Measurements from ENCODE around the gene S100B.

The S100B gene

DNA sequence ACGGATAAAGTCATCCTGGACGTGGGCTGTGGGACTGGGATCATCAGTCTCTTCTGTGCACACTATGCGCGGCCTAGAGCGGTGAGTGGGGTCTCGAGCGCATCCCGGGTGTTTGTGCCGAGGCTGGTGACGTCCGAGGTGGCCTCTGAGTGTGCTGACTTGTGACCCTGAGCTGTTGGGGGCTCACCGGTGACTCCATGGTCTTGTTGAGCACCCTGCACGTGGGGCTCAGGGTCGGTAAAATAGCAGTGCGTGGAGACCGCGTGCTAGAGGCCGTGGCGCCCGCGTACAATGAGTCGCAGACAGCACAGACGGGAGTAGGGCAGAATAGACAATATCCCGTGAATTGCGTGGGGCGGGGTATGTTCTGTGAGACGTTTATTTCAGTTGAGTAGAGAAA, 43.7 kb upstream of the S100B start:
- Histone ChIP-seq H3K4me3 (IDR thresholded peaks at IDR 0.05; ENCODE audit: insufficient read depth, low read depth, low read length) (no peak overlapping the region), H3K27ac (no peak overlapping the region), H4K20me1 (ENCODE audit: insufficient read depth) (no peaks in the 10 kb centered on the region), H3K36me3 (ENCODE audit: insufficient read depth) (peaks cover 8% of the 10 kb centered on the region; the same call in 1 of the 2 replicates), H3K79me2 (ENCODE audit: insufficient read depth, low read depth) (no peaks in the 10 kb centered on the region), H3K4me2 (no peak overlapping the region), H3K9ac (no peak overlapping the region), H3K27me3 (ENCODE audit: insufficient read depth, low read depth) (no peaks in the 10 kb centered on the region), H3K4me1 (ENCODE audit: low read depth, poor library complexity, severe bottlenecking) (no peaks in the 10 kb centered on the region), H2AFZ (ENCODE audit: low read depth) (no peak overlapping the region)
- no peak for TF ChIP-seq CTCF (conservative IDR thresholded peaks at IDR 0.05; ENCODE audit: low read depth, low read length)

GRCh38 chr21:46646541-46647154, 41.8 kb upstream of the S100B start:
- no peak overlapping the region for H3K27ac ChIP-seq
- H3K4me3 ChIP-seq (IDR thresholded peaks at IDR 0.05; ENCODE audit: insufficient read depth, low read depth, low read length), result no peak overlapping the region
- no peak overlapping the region for H2AFZ ChIP-seq (ENCODE audit: low read depth)
- H3K4me1 ChIP-seq (ENCODE audit: low read depth, poor library complexity, severe bottlenecking), result no peaks in the 10 kb centered on the region
- TF ChIP-seq CTCF (conservative IDR thresholded peaks at IDR 0.05; ENCODE audit: low read depth, low read length), result no peak
- no peaks in the 10 kb centered on the region for H3K79me2 ChIP-seq (ENCODE audit: insufficient read depth, low read depth)
- H3K27me3 ChIP-seq (ENCODE audit: insufficient read depth, low read depth), result no peaks in the 10 kb centered on the region
- no peak overlapping the region for H3K9ac ChIP-seq
- no peaks in the 10 kb centered on the region; the same call in 1 of the 2 replicates for H3K36me3 ChIP-seq (ENCODE audit: insufficient read depth)
- H4K20me1 ChIP-seq (ENCODE audit: insufficient read depth), result no peaks in the 10 kb centered on the region
- no peak overlapping the region for H3K4me2 ChIP-seq

DNA sequence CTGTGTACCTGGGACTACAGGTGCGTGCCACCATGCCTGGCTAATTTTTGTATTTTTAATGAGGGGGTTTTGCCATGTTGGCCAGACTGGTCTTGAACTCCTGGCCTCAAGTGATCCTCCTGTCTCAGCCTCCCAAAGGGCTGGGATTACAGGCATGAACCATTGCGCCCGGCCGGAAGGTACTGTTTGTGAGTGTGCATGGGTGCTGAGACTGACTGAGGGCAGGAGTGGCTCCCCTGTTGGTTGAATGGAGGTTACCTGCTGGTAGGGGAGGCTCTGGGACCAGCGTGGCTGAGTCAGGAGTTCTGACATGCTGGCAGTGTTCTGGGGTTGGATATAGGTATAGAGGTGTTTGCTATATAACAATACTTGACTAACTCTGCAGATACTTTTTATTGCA, 41.0 kb upstream of the S100B start:
- no peaks in the 10 kb centered on the region for H3K27me3 ChIP-seq (ENCODE audit: insufficient read depth, low read depth)

DNA sequence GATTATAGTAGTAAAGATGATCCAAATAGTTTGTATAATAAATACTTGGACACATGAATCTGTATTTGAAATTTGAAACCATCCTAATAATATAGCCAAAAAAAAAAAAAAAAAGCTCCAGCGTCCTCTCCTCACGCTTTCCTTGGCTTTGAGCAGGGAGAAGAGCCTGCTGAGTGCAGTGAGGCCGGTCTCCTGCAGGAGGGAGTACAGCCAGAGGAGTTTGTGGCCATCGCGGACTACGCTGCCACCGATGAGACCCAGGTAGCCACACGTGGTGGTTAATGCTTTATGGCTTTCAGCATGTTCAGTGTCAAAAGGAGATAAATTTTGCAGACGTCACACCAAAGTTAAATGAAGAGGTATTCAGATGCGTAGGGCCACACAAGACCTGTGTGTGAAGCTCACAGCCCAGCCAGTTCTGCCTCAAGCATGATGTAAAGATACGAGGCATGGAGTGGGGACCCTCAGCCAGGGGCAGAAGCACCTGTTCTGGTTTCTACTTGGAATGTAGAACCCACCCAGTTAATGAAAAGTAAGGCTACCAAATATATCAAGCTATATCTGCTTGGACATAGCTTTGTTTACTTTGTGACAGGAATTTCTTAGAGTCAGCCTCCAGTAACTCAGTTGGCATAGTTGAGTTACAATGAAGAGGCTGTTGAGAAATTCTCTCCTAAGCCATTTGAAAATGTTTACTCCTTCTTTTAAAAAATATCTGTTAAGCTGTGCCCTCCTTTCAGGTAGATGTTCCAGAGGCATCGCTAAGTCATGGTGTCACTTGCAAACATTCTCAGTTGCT, 38.7 kb upstream of the S100B start:
- Histone ChIP-seq H3K4me3 (IDR thresholded peaks at IDR 0.05; ENCODE audit: insufficient read depth, low read depth, low read length) (no peak overlapping the region), H3K4me1 (ENCODE audit: low read depth, poor library complexity, severe bottlenecking) (peaks cover 7% of the 10 kb centered on the region), H3K27me3 (ENCODE audit: insufficient read depth, low read depth) (no peaks in the 10 kb centered on the region), H3K36me3 (ENCODE audit: insufficient read depth) (no peaks in the 10 kb centered on the region; the same call in 1 of the 2 replicates), H3K79me2 (ENCODE audit: insufficient read depth, low read depth) (no peaks in the 10 kb centered on the region), H3K27ac (no peak overlapping the region), H3K9ac (no peak overlapping the region), H4K20me1 (ENCODE audit: insufficient read depth) (no peaks in the 10 kb centered on the region), H3K4me2 (no peak overlapping the region), H2AFZ (ENCODE audit: low read depth) (no peak overlapping the region)
- TF ChIP-seq CTCF (conservative IDR thresholded peaks at IDR 0.05; ENCODE audit: low read depth, low read length), result no peak

More for the DNA sequence above, 41.0 kb upstream of the S100B start:
- Histone ChIP-seq H2AFZ (ENCODE audit: low read depth) (no peak overlapping the region), H3K4me2 (no peak overlapping the region), H3K9ac (no peak overlapping the region), H3K4me3 (IDR thresholded peaks at IDR 0.05; ENCODE audit: insufficient read depth, low read depth, low read length) (no peak overlapping the region), H3K36me3 (ENCODE audit: insufficient read depth) (no peaks in the 10 kb centered on the region; the same call in 1 of the 2 replicates), H3K4me1 (ENCODE audit: low read depth, poor library complexity, severe bottlenecking) (no peaks in the 10 kb centered on the region), H4K20me1 (ENCODE audit: insufficient read depth) (no peaks in the 10 kb centered on the region), H3K79me2 (ENCODE audit: insufficient read depth, low read depth) (no peaks in the 10 kb centered on the region), H3K27ac (no peak overlapping the region)
- no peak for TF ChIP-seq CTCF (conservative IDR thresholded peaks at IDR 0.05; ENCODE audit: low read depth, low read length)
